Measurements from ENCODE around the gene MAGEA11. TPM values are rescaled to one million over a fixed set of nuclear protein-coding genes. Genes with fewer than 3 reads are reported as not detected.
"Not testable (repeated sequence)": the region's sequence is repeated elsewhere in the genome, so short reads cannot be mapped to it uniquely, and the experiment has no call there.

MAGEA11 gene
- total and polyA plus RNA-seq, 3 experiments from 2014 or later: not detected

- H3K4me1 ChIP-seq (ENCODE audit: insufficient read depth, low read length); CTCF ChIA-PET; H3K4me3 Mint-ChIP-seq; H3K27me3 Mint-ChIP-seq; H3K36me3 Mint-ChIP-seq; H3K27ac Mint-ChIP-seq; POLR2A ChIA-PET; DNase-seq; H3K27me3 ChIP-seq (ENCODE audit: insufficient read depth, low read length, poor library complexity, severe bottlenecking); H3K4me1 Mint-ChIP-seq; H3K9me3 ChIP-seq (ENCODE audit: low read length); H3K36me3 ChIP-seq (ENCODE audit: insufficient read depth, low read length); H3K4me3 ChIP-seq (ENCODE audit: low read length); H3K27ac ChIP-seq (ENCODE audit: low read depth, low read length); H3K9me3 Mint-ChIP-seq: not testable (repeated sequence)
Observed at GRCh38 chrX:149723583-149724118, 11.8 kb downstream of the MAGEA11 start.

GRCh38 chrX:149727308-149727707 is 15.4 kb downstream of the MAGEA11 start:
- H3K36me3 ChIP-seq (ENCODE audit: insufficient read depth, low read length); H3K27ac Mint-ChIP-seq; H3K27me3 Mint-ChIP-seq; H3K27me3 ChIP-seq (ENCODE audit: insufficient read depth, low read length, poor library complexity, severe bottlenecking); H3K9me3 Mint-ChIP-seq; CTCF ChIA-PET; H3K9me3 ChIP-seq (ENCODE audit: low read length); POLR2A ChIA-PET; DNase-seq; H3K36me3 Mint-ChIP-seq; H3K27ac ChIP-seq (ENCODE audit: low read depth, low read length); H3K4me1 ChIP-seq (ENCODE audit: insufficient read depth, low read length); H3K4me3 Mint-ChIP-seq; H3K4me1 Mint-ChIP-seq; H3K4me3 ChIP-seq (ENCODE audit: low read length): not testable (repeated sequence)

DNA sequence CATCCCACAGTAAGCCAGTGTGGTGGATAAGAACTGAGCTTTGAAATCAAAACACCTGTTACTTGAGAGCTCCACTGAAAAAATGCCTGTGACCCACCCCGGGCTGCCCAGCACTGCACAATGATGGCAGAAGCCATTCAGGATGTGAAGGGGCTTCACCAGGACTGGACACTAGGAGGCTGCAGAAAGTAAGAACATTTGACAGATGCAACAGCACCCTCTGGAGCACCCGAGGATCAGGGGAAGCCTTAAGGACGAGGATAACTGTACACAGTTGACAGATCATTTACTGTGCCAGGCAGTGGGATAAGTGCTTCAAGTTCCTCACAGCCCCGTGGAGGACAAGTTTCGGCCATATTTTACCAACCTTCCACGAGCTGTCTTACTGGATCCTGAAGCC is 30.4 kb downstream of the MAGEA11 start:
- H3K4me3 Mint-ChIP-seq; H3K27me3 ChIP-seq (ENCODE audit: insufficient read depth, low read length, poor library complexity, severe bottlenecking); POLR2A ChIA-PET; H3K36me3 ChIP-seq (ENCODE audit: insufficient read depth, low read length); CTCF ChIA-PET; H3K4me1 ChIP-seq (ENCODE audit: insufficient read depth, low read length); H3K9me3 ChIP-seq (ENCODE audit: low read length); H3K9me3 Mint-ChIP-seq; H3K4me1 Mint-ChIP-seq; H3K36me3 Mint-ChIP-seq; H3K27ac ChIP-seq (ENCODE audit: low read depth, low read length); H3K27ac Mint-ChIP-seq; DNase-seq; H3K4me3 ChIP-seq (ENCODE audit: low read length); H3K27me3 Mint-ChIP-seq: not testable (repeated sequence)

- H3K4me3 Mint-ChIP-seq; H3K4me1 ChIP-seq (ENCODE audit: insufficient read depth, low read length); H3K27me3 Mint-ChIP-seq; H3K27me3 ChIP-seq (ENCODE audit: insufficient read depth, low read length, poor library complexity, severe bottlenecking); H3K9me3 Mint-ChIP-seq; H3K36me3 Mint-ChIP-seq; DNase-seq; H3K4me3 ChIP-seq (ENCODE audit: low read length); H3K4me1 Mint-ChIP-seq; POLR2A ChIA-PET; H3K9me3 ChIP-seq (ENCODE audit: low read length); CTCF ChIA-PET; H3K27ac Mint-ChIP-seq; H3K27ac ChIP-seq (ENCODE audit: low read depth, low read length); H3K36me3 ChIP-seq (ENCODE audit: insufficient read depth, low read length): not testable (repeated sequence)
Observed at GRCh38 chrX:149746390-149747007, 34.6 kb downstream of the MAGEA11 start.

DNA sequence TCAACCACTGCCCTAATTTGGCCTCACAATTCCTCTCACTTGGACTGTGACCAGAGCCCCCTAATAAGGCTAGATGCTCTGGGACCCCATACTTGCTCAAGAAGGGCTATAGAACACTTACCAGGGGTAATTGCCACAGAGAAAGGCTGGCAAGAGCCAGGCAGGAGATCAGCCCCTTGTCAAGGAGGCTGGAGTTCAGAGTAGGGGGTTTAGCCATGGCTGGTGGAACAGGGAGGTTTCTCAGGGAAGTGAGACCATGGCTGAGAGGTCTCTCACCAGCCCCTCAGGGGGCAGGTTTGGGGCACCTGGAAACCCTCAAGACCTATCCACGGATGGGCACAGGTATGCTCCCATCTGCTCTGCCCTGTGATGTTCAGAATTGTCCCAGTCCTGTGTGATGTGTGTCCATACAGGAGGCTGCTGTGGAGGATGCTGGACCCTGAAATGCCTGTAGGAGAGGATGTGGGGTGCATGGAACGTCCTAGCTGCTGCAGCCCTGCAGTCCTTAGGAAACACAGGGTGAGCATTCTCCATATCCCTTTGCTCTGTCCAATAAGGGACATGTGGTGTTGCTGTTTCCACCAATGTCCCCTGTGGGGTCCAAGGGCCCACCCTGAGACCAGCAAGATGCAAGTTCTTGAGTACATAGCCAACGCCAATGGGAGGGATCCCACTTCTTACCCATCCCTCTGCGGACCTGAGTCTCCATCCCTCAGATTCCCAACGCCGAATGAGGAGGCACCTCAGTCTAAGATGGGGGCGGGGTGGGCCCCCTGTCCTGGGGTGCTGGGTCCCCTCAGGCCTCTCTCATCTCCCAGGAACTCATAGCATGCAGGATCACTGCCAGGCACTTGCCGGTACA is 45.6 kb downstream of the MAGEA11 start:
- Histone ChIP-seq H3K27me3 (ENCODE audit: insufficient read depth, low read length, poor library complexity, severe bottlenecking) (no peaks in the 10 kb centered on the region), H3K36me3 (ENCODE audit: insufficient read depth, low read length) (no peaks in the 10 kb centered on the region), H3K27ac (ENCODE audit: low read depth, low read length) (no peak overlapping the region), H3K4me1 (ENCODE audit: insufficient read depth, low read length) (no peaks in the 10 kb centered on the region), H3K9me3 (ENCODE audit: low read length) (no peaks in the 10 kb centered on the region), H3K4me3 (ENCODE audit: low read length) (no peak overlapping the region)
- Mint-ChIP-seq H3K36me3 (no peaks in the 10 kb centered on the region), H3K4me1 (no peaks in the 10 kb centered on the region), H3K9me3 (no peaks in the 10 kb centered on the region), H3K27ac (no peak overlapping the region), H3K27me3 (peaks cover 3 to 12% of the 10 kb centered on the region in 2 donors), H3K4me3 (no peak overlapping the region)
- CTCF ChIA-PET: no interaction called here
- POLR2A ChIA-PET: no interaction called here
- DNase-seq: no peak

DNA sequence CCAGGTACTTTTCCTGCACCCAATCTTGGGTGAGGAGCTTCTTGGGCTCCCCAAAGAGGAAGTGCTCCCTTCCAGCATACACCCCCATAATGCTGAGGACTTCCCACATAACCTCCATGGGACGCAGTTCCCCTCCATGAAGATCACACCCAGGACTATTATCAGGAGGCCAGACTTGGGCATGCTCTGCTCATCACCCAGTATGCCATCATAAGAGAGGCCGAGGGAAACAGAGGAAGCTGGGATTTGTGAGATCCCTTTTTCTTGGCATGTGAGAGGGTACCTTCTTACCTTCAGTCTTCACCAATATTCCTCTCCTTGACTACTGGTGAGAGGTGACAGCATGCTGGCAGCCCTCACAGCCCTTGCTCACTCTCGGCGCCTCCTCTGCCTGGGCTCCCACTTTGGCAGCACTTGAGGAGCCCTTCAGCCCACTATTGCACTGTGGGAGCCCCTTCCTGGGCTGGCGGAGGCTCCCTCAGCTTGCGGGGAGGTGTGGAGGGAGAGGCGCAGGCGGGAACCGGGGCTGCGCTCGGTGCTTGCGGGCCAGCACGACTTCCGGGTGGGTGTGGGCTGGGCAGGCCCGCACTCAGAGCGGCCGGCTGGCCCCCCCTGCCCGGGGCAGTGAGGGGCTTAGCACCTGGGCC is 46.3 kb downstream of the MAGEA11 start:
- Histone ChIP-seq H3K4me1 (ENCODE audit: insufficient read depth, low read length) (no peaks in the 10 kb centered on the region), H3K9me3 (ENCODE audit: low read length) (no peaks in the 10 kb centered on the region), H3K4me3 (ENCODE audit: low read length) (no peak overlapping the region), H3K27ac (ENCODE audit: low read depth, low read length) (no peak overlapping the region), H3K36me3 (ENCODE audit: insufficient read depth, low read length) (no peaks in the 10 kb centered on the region), H3K27me3 (ENCODE audit: insufficient read depth, low read length, poor library complexity, severe bottlenecking) (no peaks in the 10 kb centered on the region)
- POLR2A ChIA-PET: no interaction called here
- H3K27me3 Mint-ChIP-seq: peaks cover 3 to 10% of the 10 kb centered on the region in 2 donors
- H3K9me3 Mint-ChIP-seq: no peaks in the 10 kb centered on the region
- no peak overlapping the region for H3K27ac Mint-ChIP-seq
- no peak for DNase-seq
- CTCF ChIA-PET: no interaction called here
- no peaks in the 10 kb centered on the region for H3K4me1 Mint-ChIP-seq
- no peak overlapping the region for H3K4me3 Mint-ChIP-seq
- H3K36me3 Mint-ChIP-seq: no peaks in the 10 kb centered on the region

- peaks cover 3 to 10% of the 10 kb centered on the region in 2 donors for H3K27me3 Mint-ChIP-seq
- H3K4me3 ChIP-seq (ENCODE audit: low read length); H3K36me3 Mint-ChIP-seq; H3K9me3 Mint-ChIP-seq; CTCF ChIA-PET; H3K27ac Mint-ChIP-seq; H3K36me3 ChIP-seq (ENCODE audit: insufficient read depth, low read length); H3K4me3 Mint-ChIP-seq; H3K27me3 ChIP-seq (ENCODE audit: insufficient read depth, low read length, poor library complexity, severe bottlenecking); H3K4me1 ChIP-seq (ENCODE audit: insufficient read depth, low read length); DNase-seq; POLR2A ChIA-PET; H3K27ac ChIP-seq (ENCODE audit: low read depth, low read length); H3K4me1 Mint-ChIP-seq; H3K9me3 ChIP-seq (ENCODE audit: low read length): not testable (repeated sequence)
Observed at GRCh38 chrX:149758715-149759078, 46.8 kb downstream of the MAGEA11 start.

- H3K9me3 ChIP-seq (ENCODE audit: low read length): no peaks in the 10 kb centered on the region
- ChIA-PET POLR2A (no interaction called here), CTCF (no interaction called here)
- H3K4me1 Mint-ChIP-seq: no peaks in the 10 kb centered on the region
- no peaks in the 10 kb centered on the region for H3K36me3 Mint-ChIP-seq
- H3K27ac ChIP-seq (ENCODE audit: low read depth, low read length): no peak overlapping the region
- no peaks in the 10 kb centered on the region for H3K27me3 ChIP-seq (ENCODE audit: insufficient read depth, low read length, poor library complexity, severe bottlenecking)
- H3K4me3 Mint-ChIP-seq: no peak overlapping the region
- no peak overlapping the region for H3K4me3 ChIP-seq (ENCODE audit: low read length)
- DNase-seq: no peak
- no peaks in the 10 kb centered on the region for H3K4me1 ChIP-seq (ENCODE audit: insufficient read depth, low read length)
- H3K36me3 ChIP-seq (ENCODE audit: insufficient read depth, low read length): no peaks in the 10 kb centered on the region
- no peak overlapping the region for H3K27ac Mint-ChIP-seq
- H3K27me3 Mint-ChIP-seq: peaks cover 3 to 14% of the 10 kb centered on the region in 2 donors
- H3K9me3 Mint-ChIP-seq: no peaks in the 10 kb centered on the region
Observed at GRCh38 chrX:149759824-149760223, 48.0 kb downstream of the MAGEA11 start.
